Smooth muscle cell (in vitro differentiated cells): ENCODE measurements around the gene GPR4. TPM values are rescaled to one million over a fixed set of nuclear protein-coding genes. Genes with fewer than 3 reads are reported as not detected.

Source experiments
- DNase-seq: peaks from one replicate; lab custom pipeline; 2025; ENCODE audit not compliant: unreplicated experiment; lab: John Stamatoyannopoulos, UW
- H2AFZ ChIP-seq: fragments of 200-600 bp; sonication (generic); 2 replicates; pipeline ENCODE4 v1.6.0; 2016; ENCODE audit warnings: antibody characterized with exemption, low read depth, mild to moderate bottlenecking
- H3F3A ChIP-seq: fragments of 200-600 bp; sonication (generic); 2 replicates; pipeline ENCODE4 v1.6.0; 2017; ENCODE audit warnings: antibody characterized with exemption, low read depth
- H3K27ac ChIP-seq: fragments of 200-600 bp; sonication (generic); 2 replicates; pipeline ENCODE4 v1.5.1; 2016; ENCODE audit warnings: low read depth, mild to moderate bottlenecking
- H3K27me3 ChIP-seq: fragments of 200-600 bp; sonication (generic); 2 replicates; pipeline ENCODE4 v1.6.1; 2016; ENCODE audit warnings: low read depth, mild to moderate bottlenecking
- H3K36me3 ChIP-seq: fragments of 200-600 bp; sonication (generic); 2 replicates; pipeline ENCODE4 v1.5.1; 2016; ENCODE audit warnings: low read depth
- H3K4me1 ChIP-seq: fragments of 200-600 bp; sonication (generic); 2 replicates; pipeline ENCODE4 v1.5.1; 2016; ENCODE audit warnings: low read depth
- H3K4me2 ChIP-seq: fragments of 200-600 bp; sonication (generic); 2 replicates; pipeline ENCODE4 v1.6.0; 2016; ENCODE audit warnings: mild to moderate bottlenecking
- H3K4me3 ChIP-seq: fragments of 200-600 bp; sonication (generic); 2 replicates; pipeline ENCODE4 v1.5.1; 2016; ENCODE audit warnings: mild to moderate bottlenecking
- H3K79me2 ChIP-seq: fragments of 200-600 bp; sonication (generic); 2 replicates; pipeline ENCODE4 v1.6.0; 2016; ENCODE audit warnings: low read depth, mild to moderate bottlenecking
- H3K9ac ChIP-seq: fragments of 200-600 bp; sonication (generic); 2 replicates; pipeline ENCODE4 v1.6.0; 2016; ENCODE audit warnings: low read depth
- H3K9me3 ChIP-seq: fragments of 200-600 bp; sonication (generic); replicated peaks from 2 replicates; pipeline ENCODE4 v1.5.1; 2016; ENCODE audit warnings: low read depth
- H4K20me1 ChIP-seq: fragments of 200-600 bp; sonication (generic); 2 replicates; pipeline ENCODE4 v1.6.0; 2016; ENCODE audit warnings: low read depth
- WGBS: methylation state at CpG from one replicate; pipeline ENCODE4 v1.1.7; 2016; ENCODE audit warnings: low lambda C conversion rate; 5-methylcytosine and 5-hydroxymethylcytosine counted together
- polyA plus RNA-seq: library from polyadenylated mRNA; unstranded; fragments of >200 nt; fragmentation: Nextera tagmentation; extraction: Ambion mirVana; gene quantifications from 2 replicates; pipeline ENCODE4 v1.2.1, GENCODE V29; 2016
- total RNA-seq: library from RNA; depleted of rRNA; stranded (reverse); fragments of >200 nt; gene quantifications from 2 replicates; pipeline ENCODE4 v1.2.3, GENCODE V29; 2014
- TF ChIP-seq, protein P1 (sequence below): fragments of 200-600 bp; sonication (generic); IDR thresholded peaks from 2 replicates; pipeline ENCODE4 v1.5.1; 2017; ENCODE audit warnings: borderline replicate concordance, mild to moderate bottlenecking, antibody characterized with exemption; ENCODE audit not compliant: insufficient read depth, poor library complexity, severe bottlenecking

GPR4 gene
- total and polyA plus RNA-seq, 2 experiments from 2014 or later, result not detected

DNA sequence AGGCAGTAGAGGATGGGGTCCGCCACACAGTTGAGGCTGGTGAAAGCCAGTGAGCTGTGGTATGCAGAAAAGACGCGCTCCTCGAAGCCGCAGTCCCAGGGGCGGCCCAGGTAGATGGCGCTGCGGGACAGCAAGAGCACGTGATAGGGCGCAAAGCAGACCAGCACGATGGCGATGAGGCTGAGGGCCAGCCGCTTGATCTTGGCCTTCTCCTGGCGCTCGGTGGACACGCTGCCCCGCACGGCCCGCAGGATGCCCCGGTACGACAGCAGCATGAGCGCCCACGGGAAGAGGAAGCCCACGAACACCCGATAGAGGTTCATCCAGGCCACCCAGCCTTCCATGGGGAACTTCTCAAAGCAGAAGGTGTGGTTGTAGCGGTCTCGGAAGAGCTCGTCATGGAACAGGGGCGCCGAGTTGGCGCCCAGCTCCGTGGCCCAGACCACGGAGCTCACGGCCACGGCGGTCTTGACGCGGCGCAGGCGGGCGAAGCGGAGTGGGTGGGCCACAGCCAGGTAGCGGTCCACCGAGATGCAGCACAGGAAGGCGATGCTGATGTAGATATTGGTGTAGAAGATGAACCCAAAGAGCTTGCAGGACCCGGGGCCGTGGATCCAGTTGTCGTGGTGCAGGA is 10.9 kb downstream of the GPR4 start:
- no peak for DNase-seq
- Histone ChIP-seq H3K27me3 (peaks cover 18% of the 10 kb centered on the region), H3K9ac (no peak overlapping the region), H3K4me2 (no peak overlapping the region), H2AFZ (no peak overlapping the region), H3K36me3 (no peaks in the 10 kb centered on the region), H3K9me3 (no peaks in the 10 kb centered on the region), H3K27ac (no peak overlapping the region), H3K4me3 (no peak overlapping the region), H4K20me1 (no peaks in the 10 kb centered on the region), H3F3A (no peaks in the 10 kb centered on the region), H3K79me2 (no peaks in the 10 kb centered on the region), H3K4me1 (no peaks in the 10 kb centered on the region)
- WGBS, result 58% methylated on average over 48 of the region's 48 CpGs
- TF ChIP-seq, protein P1, sequence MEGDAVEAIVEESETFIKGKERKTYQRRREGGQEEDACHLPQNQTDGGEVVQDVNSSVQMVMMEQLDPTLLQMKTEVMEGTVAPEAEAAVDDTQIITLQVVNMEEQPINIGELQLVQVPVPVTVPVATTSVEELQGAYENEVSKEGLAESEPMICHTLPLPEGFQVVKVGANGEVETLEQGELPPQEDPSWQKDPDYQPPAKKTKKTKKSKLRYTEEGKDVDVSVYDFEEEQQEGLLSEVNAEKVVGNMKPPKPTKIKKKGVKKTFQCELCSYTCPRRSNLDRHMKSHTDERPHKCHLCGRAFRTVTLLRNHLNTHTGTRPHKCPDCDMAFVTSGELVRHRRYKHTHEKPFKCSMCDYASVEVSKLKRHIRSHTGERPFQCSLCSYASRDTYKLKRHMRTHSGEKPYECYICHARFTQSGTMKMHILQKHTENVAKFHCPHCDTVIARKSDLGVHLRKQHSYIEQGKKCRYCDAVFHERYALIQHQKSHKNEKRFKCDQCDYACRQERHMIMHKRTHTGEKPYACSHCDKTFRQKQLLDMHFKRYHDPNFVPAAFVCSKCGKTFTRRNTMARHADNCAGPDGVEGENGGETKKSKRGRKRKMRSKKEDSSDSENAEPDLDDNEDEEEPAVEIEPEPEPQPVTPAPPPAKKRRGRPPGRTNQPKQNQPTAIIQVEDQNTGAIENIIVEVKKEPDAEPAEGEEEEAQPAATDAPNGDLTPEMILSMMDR, result peak; percentile 13

DNA sequence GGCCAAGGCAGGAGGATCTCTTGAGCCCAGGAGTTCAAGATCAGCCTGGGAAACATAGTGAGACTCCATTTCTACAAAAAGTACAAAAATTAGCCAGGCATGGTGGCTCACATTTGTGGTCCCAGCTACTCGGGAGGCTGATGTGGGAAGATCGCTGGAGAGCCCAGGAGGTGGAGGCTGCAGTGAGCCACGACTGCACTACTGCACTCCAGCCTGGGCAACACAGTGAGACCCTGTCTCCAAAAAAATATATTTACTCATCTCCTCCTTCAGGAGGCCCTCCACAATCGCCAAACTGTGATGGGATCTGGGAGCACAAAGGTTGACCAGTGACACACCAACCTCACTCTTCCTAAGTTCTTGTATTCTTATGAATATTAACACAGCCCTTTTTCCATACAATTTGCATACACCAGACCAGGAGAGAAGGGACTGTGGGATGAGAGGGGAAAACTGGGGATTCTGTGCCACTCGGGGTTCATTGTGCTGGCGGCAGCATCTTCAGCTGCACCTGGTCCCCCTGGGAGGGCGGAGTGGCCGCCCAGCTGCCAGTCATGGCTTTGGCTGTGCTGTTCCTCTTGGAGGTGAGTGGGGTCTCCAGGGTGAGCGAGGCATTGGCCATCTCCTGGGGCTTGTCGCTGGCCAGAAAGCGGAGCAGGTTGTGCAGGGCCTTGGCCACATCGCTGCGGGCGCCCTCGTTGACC is 11.6 kb downstream of the GPR4 start:
- Histone ChIP-seq H3K27me3 (peaks cover 13% of the 10 kb centered on the region), H2AFZ (no peak overlapping the region), H3K27ac (no peak overlapping the region), H3K9me3 (no peaks in the 10 kb centered on the region), H3K4me2 (no peak overlapping the region), H3K79me2 (no peaks in the 10 kb centered on the region), H3K9ac (no peak overlapping the region), H3K36me3 (no peaks in the 10 kb centered on the region), H3F3A (no peaks in the 10 kb centered on the region), H4K20me1 (no peaks in the 10 kb centered on the region), H3K4me1 (peaks cover under 1% of the 10 kb centered on the region), H3K4me3 (no peak overlapping the region)
- no peak for DNase-seq
- TF ChIP-seq, protein P1, result no peak
- WGBS, result 65% methylated on average over 15 of the region's 15 CpGs

DNA sequence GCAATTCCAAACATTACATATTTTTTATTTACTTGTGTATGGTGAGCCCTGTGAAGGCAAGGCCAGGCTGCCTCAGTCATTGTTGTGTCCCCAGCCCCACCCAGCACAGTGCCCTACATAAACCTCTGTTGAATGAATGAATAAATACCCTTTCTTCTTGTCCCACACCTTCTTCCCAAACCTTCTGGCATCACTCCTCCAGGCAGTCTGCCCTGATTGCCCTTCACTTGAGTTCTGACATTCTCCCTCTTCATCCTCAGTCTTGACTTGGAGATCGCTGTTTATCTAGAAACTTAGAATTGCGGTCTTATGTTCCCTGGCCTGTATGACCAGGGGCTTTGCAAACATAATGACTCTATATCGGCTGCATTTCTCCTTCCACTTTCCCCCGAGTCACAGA is 12.2 kb downstream of the GPR4 start:
- H3K4me1 ChIP-seq, result peaks cover 5% of the 10 kb centered on the region
- H3K9me3 ChIP-seq, result no peaks in the 10 kb centered on the region
- H3K4me3 ChIP-seq, result no peak overlapping the region
- no peak overlapping the region for H3K4me2 ChIP-seq
- H3K9ac ChIP-seq, result no peak overlapping the region
- no peaks in the 10 kb centered on the region for H3K36me3 ChIP-seq
- peaks cover 11% of the 10 kb centered on the region for H3K27me3 ChIP-seq
- TF ChIP-seq, protein P1, result no peak
- H3F3A ChIP-seq, result no peaks in the 10 kb centered on the region
- H2AFZ ChIP-seq, result no peak overlapping the region
- WGBS, result 95% methylated on average over 4 of the region's 4 CpGs
- H3K27ac ChIP-seq, result no peak overlapping the region
- no peak for DNase-seq
- no peaks in the 10 kb centered on the region for H3K79me2 ChIP-seq
- H4K20me1 ChIP-seq, result no peaks in the 10 kb centered on the region
